Right atrium auricular region (tissue), 2 donors: ENCODE measurements around the gene PMM2. TPM values are rescaled to one million over a fixed set of nuclear protein-coding genes. Genes with fewer than 3 reads are reported as not detected.

Experiments
- DNase-seq: peaks from one replicate; pipeline ENCODE4 v3.0.0-alpha.2; 2019; ENCODE audit warnings: low spot score
- H3K27ac ChIP-seq, 2 donors: fragments of 200-600 bp; sonication (generic); 1 replicate in 1 of 2; 2 replicates in 1 of 2; pipeline ENCODE4 v1.5.1; 2016 to 2019
- H3K27me3 ChIP-seq, 2 donors: fragments of 200-600 bp; sonication (generic); one replicate each; pipeline versions ENCODE4 v1.5.1 to v1.6.0; 2017 to 2019
- H3K36me3 ChIP-seq: fragments of 200-600 bp; sonication (generic); one replicate; pipeline ENCODE4 v1.5.1; 2016
- H3K4me1 ChIP-seq, 2 donors: fragments of 200-600 bp; sonication (generic); one replicate each; pipeline versions ENCODE4 v1.5.1 to v1.6.0; 2017 to 2019
- H3K4me3 ChIP-seq, 2 donors: fragments of 200-600 bp; sonication (generic); 1 replicate in 1 of 2; 2 replicates in 1 of 2; pipeline ENCODE4 v1.5.1; 2017 to 2019; ENCODE audit warnings: mild to moderate bottlenecking in 1 of 2, moderate library complexity in 1 of 2
- H3K9me3 ChIP-seq, 2 donors: fragments of 200-600 bp; sonication (generic); one replicate each; pipeline ENCODE4 v1.5.1; 2019
- total RNA-seq, 2 donors: library from RNA; depleted of rRNA; stranded (reverse); fragments of >200 nt; gene quantifications; one replicate each; pipeline ENCODE4 v1.1.0, GENCODE V29; 2016
- TF ChIP-seq, protein P1 (sequence below), 2 donors: fragments of 200-600 bp; sonication (generic); IDR thresholded peaks; one replicate each; pipeline ENCODE4 v1.5.1; 2019; ENCODE audit warnings: antibody characterized with exemption in 2 of 2

Gene PMM2
- total RNA-seq, 2 donors from 2014 or later = 14.5 to 20.5 TPM

DNA sequence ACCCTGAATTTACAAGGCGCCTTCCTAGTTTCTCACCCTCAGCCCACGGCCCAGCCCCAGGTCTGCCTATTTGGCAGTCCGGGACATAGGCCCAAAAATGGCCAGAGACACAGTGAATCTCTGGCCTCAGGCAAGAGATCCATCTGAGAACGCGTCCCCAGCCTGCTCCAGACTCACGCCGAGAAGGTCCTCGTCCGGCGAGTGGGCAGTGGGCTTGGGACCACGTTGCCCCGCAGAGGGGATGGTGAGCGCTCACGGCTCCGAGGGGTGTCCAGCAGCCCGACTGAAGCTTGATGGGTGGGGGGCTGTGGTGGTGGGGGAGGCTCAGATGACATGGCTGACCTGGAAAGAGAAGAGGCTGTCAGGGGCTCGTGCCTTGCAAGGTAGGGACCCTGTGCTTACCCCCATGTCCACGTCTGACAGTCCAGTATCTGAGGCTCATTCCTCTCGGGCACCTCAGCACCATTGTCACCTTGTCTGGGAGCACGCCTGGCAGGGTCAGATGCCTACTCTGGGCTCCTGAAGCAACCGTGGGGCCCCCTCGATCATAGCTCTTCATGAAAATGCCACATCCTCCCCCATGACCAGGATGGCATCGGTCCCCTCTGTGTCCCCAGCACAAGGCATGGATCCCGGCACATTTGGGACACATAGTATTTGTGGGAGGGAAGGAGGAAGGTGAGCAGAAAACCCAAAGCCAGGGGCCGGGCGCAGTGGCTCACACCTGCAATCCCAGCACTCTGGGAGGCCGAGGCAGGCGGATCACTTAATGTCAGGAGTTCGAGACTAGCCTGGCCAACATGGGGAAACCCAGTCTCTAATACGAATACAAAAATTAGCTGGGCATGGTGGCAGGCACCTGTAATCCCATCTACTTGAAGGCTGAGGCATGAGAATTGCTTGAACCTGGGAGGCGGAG, 61.6 kb downstream of the PMM2 start:
- H3K27ac ChIP-seq = peak overlapping the region in 1 of 2 donors; percentile 37
- peaks cover 35% of the 10 kb centered on the region for H3K36me3 ChIP-seq
- no peaks in the 10 kb centered on the region for H3K27me3 ChIP-seq
- H3K4me1 ChIP-seq = peaks cover 0 to 45% of the 10 kb centered on the region in 2 donors
- TF ChIP-seq, protein P1, sequence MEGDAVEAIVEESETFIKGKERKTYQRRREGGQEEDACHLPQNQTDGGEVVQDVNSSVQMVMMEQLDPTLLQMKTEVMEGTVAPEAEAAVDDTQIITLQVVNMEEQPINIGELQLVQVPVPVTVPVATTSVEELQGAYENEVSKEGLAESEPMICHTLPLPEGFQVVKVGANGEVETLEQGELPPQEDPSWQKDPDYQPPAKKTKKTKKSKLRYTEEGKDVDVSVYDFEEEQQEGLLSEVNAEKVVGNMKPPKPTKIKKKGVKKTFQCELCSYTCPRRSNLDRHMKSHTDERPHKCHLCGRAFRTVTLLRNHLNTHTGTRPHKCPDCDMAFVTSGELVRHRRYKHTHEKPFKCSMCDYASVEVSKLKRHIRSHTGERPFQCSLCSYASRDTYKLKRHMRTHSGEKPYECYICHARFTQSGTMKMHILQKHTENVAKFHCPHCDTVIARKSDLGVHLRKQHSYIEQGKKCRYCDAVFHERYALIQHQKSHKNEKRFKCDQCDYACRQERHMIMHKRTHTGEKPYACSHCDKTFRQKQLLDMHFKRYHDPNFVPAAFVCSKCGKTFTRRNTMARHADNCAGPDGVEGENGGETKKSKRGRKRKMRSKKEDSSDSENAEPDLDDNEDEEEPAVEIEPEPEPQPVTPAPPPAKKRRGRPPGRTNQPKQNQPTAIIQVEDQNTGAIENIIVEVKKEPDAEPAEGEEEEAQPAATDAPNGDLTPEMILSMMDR (IDR thresholded peaks at IDR 0.05) = no peak
- DNase-seq = no peak
- no peak overlapping the region for H3K4me3 ChIP-seq
- no peaks in the 10 kb centered on the region for H3K9me3 ChIP-seq

DNA sequence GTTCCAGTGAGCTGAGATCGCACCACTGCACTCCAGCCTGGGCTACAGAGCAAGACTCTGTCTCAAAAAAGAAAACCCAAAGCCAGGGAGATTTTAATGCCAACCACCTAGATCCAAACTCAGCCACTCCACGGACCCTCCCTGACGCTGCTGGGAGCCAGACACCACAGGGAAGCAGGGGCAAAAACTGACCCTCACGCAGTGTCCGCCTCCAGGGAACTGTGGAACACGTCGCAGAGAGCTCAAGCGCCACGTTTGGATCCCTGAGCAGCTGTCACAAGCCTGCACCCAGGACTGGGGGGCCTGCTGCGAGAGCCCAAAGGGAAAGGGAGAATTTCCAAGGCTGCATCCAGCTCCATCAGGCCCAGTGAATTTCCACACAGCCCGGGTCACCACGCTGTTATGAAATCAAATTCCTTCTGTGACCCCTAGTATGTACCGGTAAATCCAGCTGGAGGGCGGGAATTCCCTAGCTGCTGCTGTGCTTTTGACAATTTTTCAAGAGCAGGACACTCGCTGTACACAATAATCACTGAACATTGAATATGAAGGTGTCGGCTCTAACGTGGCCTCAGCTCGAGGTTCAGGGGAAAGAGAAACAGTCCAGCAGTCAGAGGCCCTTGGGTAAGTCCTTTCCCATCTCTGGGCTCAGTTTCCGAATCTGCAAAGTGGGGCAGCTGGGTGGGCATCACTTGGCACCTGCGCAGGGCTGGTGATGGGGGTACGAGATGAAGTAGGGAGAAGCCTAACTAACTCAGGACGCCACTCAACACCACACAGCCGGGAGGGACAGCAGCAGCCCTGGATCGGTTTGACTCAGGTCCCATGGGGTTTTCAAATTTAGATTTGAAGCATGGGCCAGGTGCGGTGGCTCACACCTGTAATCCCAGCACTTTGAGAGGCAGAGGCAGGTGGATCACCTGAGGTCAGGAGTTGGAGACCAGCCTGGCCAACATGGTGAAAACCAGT, 62.6 kb downstream of the PMM2 start:
- TF ChIP-seq, protein P1 (IDR thresholded peaks at IDR 0.05) = no peak
- Histone ChIP-seq H3K27me3 (no peaks in the 10 kb centered on the region), H3K36me3 (peaks cover 26% of the 10 kb centered on the region), H3K9me3 (no peaks in the 10 kb centered on the region), H3K4me3 (no peak overlapping the region), H3K27ac (peak overlapping the region; percentile 39 to 48), H3K4me1 (peaks cover 0 to 54% of the 10 kb centered on the region in 2 donors)
- peak; percentile 84 for DNase-seq

DNA sequence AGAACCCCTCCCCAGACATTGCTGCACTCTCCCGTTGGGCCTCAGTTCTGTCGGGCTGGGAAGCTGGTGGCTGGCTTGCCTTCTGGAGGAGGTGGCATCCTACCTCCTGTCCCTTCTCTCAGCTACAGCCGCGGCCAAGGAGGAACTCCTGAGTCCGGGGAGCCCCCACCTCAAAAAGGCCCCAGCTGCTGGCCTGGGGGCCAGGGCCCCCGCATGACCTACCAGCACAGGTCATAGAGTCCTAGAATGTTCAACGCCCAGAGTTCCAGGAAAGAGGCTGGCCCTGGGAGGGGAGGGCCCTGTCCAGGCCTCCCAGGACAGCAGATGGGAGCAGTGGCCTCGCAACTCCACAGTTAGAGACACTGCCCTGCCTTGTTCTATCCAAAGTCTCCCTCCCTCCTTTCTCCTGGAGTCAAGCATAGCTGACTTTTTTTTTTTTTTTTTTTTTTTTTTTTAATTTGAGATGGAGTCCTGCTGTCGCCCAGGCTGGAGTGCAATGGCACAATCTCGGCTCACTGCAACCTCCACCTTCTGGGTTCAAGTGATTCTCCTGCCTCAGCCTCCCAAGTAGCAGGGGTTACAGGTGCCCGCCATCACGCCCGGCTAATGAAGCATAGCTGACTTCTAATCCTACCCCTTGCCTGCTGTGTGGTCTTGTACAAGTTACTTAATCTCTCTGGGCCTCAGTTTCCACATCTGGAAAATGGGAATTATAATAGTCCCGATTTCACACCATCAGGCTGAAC, 64.1 kb downstream of the PMM2 start:
- Histone ChIP-seq H3K4me1 (peaks cover 0 to 70% of the 10 kb centered on the region in 2 donors), H3K27ac (peak overlapping the region; percentile 39 to 57), H3K27me3 (no peaks in the 10 kb centered on the region), H3K36me3 (peaks cover 15% of the 10 kb centered on the region), H3K9me3 (no peaks in the 10 kb centered on the region), H3K4me3 (no peak overlapping the region)
- DNase-seq = no peak
- TF ChIP-seq, protein P1 (IDR thresholded peaks at IDR 0.05) = no peak

DNA sequence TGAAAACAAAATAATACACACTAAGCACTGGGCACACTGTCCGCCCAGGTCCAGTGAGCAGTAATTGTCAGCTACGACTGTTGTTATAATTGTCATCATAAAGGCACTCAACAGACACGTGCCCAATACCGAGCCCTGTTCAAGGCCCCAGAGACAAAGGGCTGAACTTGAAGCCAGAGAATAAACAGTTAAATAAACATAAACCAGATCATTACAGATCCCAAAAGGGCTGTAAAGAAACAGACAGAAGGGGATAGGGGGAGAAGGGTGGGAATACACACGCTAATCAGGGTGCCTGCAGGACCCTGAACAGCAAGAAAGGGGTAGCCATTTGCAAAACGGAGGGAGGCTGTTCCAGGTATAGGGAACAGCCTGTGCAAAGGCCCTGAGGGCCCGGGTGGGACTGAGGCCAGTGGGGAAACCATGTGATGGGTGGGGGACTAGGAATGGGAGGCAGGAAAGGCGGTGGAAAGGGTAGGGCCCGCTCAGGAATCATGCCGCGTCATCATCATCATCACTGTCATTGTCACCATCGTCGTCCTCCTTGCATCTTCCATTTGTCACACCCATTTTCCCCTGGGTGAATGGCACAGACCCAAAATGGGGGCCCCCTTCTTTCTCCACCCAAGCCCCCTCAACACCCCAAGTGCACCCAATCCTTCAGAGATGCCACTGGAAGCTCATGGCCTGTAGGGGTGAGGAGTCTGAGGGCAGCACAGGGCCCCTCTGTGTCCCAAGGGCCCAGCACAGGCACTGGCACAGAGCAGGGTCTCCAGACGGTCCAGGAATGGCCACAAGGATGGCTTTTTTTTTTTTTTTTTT, 64.9 kb downstream of the PMM2 start:
- H3K27me3 ChIP-seq = no peaks in the 10 kb centered on the region
- TF ChIP-seq, protein P1 (IDR thresholded peaks at IDR 0.05) = no peak
- no peak for DNase-seq
- no peak overlapping the region for H3K4me3 ChIP-seq
- peak overlapping the region; percentile 51 to 83 for H3K27ac ChIP-seq
- H3K9me3 ChIP-seq = no peaks in the 10 kb centered on the region
- peaks cover 0 to 78% of the 10 kb centered on the region in 2 donors for H3K4me1 ChIP-seq
- H3K36me3 ChIP-seq = peaks cover 15% of the 10 kb centered on the region
